NCI-H2171 (cell line): ENCODE data around the gene RASL10A.
"Not testable (repeated sequence)": the region's sequence is repeated elsewhere in the genome, so short reads cannot be mapped to it uniquely, and the experiment has no call there.

Experiments
- DNase-seq: peaks from one replicate; lab custom pipeline; 2025; lab: John Stamatoyannopoulos, UW

RASL10A gene

DNA sequence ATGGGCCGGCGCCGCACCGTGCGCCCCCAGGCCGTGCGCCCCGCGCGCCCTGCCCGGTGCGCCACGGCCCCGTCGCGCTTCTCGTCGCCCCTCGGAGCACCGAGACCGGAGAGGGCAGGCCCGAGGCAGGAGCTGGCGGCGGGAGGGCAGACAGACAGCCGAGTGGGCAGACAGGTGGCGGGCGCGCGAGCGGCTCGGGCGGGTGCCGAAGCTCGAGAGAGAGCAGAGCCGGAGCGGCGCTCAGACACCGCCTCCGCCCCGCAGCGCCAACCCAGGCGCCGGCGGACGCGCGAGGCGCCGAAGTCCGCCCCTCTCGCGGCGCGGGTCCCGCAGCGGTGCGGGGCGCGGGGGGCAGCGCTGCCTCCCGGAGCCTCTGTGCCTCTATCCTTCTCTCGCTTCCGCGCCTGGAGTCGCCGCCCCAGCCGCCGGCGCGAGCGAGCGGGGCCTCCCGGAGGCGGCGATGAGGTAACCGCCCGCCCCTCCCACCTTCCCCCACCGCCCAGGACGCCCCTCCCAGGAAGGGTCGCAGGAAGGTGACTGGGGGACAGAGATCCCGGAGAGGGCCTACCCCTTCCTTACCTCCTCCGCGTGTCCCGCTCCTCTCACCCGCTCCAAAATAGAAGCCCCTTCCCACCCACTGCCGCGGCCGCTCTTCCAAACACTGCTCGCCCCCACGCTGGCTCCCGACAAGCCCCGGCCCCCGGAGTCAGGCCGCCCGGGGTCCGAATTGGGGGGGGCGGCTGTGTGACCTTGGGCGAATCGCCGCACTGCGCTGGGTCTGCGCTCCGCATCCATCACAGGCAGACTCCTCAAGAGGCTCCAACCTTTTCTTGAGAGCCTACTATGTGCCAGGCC lies at the start of gene RASL10A:
Gene RASL10A, minus strand, starts transcription at position 412 of the 855 bp plus-strand sequence. CDS start 451 bp downstream, outside the sequence.
- DNase-seq, result peak; percentile 22

GRCh38 chr22:29359469-29359868 lies 44.0 kb upstream of the RASL10A start:
- no peak for DNase-seq

DNA sequence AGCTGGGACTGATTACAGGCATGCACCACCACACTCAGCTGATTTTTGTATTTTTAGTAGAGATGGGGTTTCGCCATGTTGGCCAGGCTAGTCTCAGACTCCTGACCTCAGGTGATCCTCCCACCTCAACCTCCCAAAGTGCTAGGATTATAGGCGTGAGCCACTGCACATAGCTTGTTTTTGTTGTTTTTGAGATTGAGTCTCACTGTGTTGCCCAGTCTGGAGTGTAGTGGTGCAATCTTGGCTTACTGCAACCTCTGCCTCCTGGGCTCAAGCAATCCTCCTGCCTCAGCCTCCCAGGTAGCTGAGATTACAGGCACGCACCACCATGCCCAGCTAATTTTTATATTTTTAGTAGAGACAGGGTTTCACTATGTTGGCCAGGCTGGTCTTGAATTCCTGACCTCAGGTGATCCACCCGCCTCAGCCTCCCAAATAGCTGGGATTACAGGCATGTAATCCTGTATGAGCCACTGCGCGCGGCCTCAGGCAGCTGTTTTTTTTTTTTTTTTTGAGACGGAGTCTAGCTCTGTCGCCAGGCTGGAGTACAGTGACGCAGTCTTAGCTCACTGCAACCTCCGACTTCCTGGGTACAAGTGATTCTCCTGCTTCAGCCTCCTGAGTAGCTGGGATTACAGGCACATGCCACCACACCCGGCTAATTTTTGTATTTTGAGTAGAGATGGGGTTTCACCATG lies 41.8 kb upstream of the RASL10A start:
- DNase-seq, result not testable (repeated sequence)

- no peak for DNase-seq
Observed at GRCh38 chr22:29353860-29354259, 38.4 kb upstream of the RASL10A start.

DNA sequence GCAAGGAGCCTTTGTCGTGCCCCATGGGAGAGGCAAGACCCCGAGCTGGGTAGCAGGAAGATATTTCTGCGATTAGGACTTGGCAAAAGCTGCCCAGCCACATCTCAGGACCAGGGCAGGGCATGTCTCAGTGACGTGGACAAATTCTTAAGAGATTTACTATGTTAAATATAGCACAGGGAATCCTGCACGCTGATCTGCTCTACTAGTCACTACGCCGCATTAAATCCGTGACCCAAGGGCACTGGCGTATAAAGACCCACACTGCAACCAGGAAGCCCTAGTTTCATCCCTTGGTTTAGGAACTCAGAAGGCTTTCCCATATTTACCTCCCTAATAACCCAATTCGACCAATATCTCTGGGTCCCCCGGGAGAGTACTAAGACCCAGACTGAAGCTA lies 37.8 kb upstream of the RASL10A start:
- no peak for DNase-seq

- no peak for DNase-seq
Observed at GRCh38 chr22:29352778-29353177, 37.3 kb upstream of the RASL10A start.

DNA sequence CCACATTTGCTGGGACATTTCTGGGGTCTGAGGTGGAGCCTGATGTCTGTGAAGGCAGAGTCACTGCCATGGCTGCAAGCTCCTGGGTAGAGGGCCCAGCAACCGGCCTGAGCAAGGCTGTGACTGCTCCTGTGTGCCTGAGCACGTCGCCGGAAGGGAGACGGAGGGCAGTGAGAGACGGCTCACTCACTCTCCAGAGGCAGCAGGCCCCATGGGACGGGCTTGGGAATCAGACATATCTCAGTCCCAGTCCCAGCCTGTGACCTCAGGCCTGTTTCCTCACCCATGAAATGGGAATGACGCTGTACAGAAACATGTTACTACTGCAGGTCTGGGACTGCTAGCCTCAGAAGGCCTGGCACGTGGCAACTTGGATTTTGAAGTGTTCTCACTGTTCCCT lies 36.4 kb upstream of the RASL10A start:
- DNase-seq, result no peak

- DNase-seq, result no peak
Observed at GRCh38 chr22:29351042-29351441, 35.5 kb upstream of the RASL10A start.

DNA sequence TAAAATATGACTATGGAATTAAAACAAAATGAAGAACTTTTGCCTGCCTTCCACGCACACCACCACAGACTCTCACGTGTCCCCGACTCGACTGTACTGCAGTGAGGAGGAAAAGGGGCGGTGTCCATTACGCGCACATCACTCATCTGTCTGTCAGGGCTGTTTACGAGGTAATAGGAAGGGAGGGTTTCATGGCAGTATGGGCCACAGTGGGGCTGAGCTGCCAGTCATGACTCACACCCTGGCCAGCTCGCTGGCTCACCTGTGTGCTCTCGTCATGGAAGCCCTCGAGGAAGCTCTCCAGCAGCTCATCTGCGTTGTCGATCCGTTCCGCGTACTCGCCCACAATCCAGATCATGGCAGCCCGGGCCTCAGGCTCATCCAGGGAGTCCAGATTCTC lies 33.5 kb upstream of the RASL10A start:
- DNase-seq, result no peak

DNA sequence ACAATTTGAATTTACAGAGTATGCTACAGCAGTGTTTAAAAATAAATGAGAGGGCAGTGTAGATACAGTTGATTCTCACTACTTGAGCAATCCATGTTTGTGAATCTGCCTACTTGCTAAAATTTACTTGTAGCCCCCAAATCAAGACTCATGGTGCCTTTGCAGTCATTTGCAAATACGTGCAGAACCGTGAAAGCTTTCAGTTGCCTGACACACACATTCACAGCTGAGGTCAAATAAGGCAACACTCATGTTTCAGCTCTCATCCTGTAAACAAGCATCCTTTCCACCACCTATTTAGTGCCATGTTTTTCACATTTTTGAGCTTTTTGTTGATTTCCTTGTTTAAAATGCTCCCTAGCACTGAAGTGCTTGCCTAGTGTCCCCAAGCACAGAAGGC lies 32.5 kb upstream of the RASL10A start:
- DNase-seq, result no peak

DNA sequence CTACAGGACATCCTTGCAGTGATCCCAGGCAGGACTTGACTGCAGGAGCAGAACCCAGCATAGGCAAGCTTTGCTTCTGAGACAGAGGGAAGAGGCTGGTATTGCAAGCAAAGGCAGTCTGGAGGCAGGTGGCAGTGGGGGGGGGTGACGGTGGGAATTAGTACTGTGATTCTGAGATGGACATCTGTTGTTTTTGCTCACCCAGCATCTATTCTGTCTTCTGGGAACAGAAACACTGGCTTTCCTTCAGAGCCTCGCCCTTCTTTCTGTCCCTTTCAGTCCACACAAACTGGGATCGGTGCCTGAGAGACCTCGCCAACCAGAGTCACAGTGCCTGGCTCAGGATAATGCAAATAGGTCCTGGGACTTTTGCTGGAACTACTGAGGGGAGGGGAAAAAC lies 31.2 kb upstream of the RASL10A start:
- DNase-seq, result peak; percentile 80

DNA sequence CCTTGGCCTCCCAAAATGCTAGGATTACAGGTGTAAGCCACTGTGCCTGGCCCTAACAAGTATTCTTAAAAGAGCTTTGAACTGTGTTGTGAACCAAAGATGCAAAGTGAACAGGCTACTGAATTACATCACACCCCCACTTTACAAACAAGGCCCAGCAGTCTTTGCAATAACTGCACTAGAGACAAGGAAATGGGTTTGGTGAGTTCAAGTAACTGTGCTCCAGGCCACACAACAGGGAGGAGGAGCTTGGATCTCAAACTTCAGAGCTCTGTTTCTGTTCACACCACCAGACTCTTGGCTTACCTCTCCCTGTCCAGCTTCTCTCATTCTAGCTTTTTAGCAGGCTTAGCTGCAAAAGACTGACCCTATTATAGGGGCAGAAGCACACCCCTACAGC lies 30.4 kb upstream of the RASL10A start:
- no peak for DNase-seq

DNA sequence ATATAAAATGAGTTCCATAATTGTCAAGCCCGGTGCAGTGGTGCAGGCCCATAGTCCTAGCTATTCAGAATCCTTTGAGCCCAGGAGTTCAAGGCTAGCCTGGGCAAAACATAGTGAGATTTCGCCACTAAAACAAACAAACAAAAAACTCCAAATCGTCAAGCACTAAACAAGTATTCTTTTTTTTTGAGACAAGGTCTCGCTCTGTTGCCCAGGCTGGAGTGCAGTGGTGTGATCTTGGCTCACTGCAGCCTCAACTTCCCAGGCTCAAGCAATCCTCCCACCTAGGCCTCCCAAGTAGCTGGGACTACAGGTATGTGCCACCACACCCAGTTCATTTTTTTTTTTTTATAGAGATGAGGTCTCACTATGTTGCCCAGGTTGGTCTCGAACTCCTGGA lies 29.4 kb upstream of the RASL10A start:
- DNase-seq, result not testable (repeated sequence)

DNA sequence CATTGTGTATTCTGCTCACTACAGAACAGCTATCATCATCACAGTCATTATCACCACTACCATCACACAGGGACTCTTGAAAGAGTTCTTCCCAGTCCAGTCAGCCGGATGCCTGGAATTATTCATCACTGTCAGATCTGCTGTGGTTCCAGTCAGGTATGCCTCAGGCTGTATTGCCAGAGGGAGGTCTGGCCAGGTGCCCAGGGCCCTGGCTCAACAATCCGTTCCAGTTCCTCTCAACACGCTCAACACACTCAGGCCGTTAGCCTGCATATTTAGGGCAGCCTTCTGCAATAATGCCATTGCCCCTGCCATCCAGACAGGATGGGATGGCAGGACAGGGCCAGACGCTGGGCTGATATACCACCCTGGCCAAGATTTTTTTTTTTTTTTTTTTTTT lies 28.6 kb upstream of the RASL10A start:
- peak; percentile 49 for DNase-seq

- peak; percentile 99 for DNase-seq
Observed at GRCh38 chr22:29343313-29343805, 27.9 kb upstream of the RASL10A start.

- no peak for DNase-seq
Observed at GRCh38 chr22:29342577-29343312, 27.2 kb upstream of the RASL10A start.

- no peak for DNase-seq
Observed at GRCh38 chr22:29342177-29342576, 26.7 kb upstream of the RASL10A start.

DNA sequence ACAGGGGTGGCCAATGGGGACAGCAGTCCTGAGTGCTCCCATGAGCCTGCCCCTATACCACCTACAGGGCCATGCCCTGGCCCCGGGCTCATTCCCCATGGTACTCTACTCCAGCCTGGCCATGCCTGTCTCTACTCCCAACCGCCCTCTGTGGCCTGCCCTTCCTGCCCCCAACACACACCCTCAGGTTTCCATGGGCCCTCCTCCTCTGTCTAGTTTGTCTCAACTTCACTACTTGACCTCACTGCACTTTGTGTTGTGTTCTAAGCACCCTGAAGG lies 26.3 kb upstream of the RASL10A start:
- no peak for DNase-seq

- DNase-seq, result no peak
Observed at GRCh38 chr22:29341056-29341848, 25.8 kb upstream of the RASL10A start.

DNA sequence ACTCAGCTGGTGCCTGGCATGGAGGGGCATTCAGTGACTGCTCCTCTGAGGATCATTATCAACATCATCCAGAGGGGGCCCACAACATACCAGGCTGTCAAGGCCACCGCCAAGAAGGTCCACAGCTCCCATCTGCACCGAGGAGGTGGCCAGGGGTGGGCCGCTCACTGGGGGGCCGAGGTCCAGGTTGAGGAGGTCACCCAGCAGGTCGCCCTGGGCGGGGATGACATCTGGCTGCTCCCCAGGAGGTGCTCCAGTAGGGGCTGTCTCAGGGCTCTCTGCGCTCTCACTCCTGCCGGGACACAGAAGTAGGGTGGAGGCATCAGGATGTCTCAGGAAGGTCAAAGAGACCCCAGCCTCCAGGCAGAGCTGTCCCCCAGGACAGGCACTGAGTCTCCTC lies 25.1 kb upstream of the RASL10A start:
- no peak for DNase-seq

GRCh38 chr22:29339381-29340235 lies 24.1 kb upstream of the RASL10A start:
- DNase-seq, result no peak
